ENCODE results near the gene ITGB8.

DNA sequence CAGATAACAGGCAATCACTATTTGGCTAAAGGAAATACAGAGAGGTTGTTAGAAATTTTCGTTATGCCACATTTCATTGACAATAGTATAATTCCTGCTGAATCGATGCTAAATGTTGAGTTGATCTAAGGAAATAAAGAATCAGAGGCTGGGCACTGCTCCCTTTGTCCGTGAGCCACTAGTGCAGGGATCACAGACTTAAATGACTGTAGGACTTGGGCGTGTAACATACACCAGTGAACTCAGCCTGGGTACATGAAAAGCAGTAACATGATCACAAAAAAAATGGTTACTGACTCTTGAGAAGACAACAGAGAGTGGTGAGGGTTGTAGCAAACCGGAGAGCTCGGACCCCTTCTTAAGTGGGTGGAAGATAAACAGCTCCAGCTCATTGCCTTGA is 11.8 kb upstream of the ITGB8 start:
- TF ChIP-seq, protein P1, sequence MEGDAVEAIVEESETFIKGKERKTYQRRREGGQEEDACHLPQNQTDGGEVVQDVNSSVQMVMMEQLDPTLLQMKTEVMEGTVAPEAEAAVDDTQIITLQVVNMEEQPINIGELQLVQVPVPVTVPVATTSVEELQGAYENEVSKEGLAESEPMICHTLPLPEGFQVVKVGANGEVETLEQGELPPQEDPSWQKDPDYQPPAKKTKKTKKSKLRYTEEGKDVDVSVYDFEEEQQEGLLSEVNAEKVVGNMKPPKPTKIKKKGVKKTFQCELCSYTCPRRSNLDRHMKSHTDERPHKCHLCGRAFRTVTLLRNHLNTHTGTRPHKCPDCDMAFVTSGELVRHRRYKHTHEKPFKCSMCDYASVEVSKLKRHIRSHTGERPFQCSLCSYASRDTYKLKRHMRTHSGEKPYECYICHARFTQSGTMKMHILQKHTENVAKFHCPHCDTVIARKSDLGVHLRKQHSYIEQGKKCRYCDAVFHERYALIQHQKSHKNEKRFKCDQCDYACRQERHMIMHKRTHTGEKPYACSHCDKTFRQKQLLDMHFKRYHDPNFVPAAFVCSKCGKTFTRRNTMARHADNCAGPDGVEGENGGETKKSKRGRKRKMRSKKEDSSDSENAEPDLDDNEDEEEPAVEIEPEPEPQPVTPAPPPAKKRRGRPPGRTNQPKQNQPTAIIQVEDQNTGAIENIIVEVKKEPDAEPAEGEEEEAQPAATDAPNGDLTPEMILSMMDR (conservative IDR thresholded peaks at IDR 0.05; ENCODE audit: low read depth, low read length), result no peak
- no peak for TF ChIP-seq EZH2 (IDR thresholded peaks at IDR 0.05; ENCODE audit: low read length, unreplicated experiment)
